Hippocampal formation (tissue), 2 donors: Measurements from ENCODE around the gene RASA3.

Experiments
- DNase-seq, 2 donors: peaks; one replicate each; lab custom pipeline; 2025; lab: John Stamatoyannopoulos, UW

RASA3 gene

DNA sequence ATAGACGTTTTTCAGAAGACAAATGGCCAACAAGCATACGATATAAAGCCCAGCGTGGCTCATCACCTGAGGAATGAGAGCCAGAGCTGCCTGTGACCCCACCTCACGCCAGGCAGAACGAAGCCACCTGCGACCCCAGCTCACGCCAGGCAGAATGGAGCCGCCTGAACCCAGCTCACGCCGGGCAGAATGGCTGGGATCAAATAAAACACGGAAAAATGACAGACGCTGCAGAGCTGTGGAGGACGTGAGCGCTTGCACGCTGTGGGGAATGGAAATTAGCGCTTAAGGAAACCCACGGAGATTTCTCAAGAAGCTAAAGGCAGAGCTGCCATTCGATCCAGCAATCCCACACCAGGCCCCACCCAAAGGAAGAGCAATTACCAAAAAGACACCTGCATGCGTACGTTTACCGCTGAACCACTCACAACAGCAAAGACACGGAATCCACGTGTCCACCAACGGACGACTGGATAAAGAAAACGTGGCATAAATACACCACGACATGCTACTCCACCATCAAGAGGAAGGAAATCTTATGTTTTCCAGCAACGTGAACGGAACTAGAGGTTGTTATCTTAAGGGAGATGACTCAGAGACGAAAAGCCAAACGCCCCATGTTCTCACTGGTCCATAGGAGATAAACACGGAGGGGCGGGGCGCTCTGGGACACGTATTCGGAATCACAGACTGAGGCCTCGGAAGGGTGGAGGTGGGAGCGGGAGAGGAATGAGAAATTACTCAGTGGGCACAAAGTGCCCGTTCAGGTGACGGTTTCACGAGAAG lies 127.8 kb downstream of the RASA3 start:
- DNase-seq = no peak

DNA sequence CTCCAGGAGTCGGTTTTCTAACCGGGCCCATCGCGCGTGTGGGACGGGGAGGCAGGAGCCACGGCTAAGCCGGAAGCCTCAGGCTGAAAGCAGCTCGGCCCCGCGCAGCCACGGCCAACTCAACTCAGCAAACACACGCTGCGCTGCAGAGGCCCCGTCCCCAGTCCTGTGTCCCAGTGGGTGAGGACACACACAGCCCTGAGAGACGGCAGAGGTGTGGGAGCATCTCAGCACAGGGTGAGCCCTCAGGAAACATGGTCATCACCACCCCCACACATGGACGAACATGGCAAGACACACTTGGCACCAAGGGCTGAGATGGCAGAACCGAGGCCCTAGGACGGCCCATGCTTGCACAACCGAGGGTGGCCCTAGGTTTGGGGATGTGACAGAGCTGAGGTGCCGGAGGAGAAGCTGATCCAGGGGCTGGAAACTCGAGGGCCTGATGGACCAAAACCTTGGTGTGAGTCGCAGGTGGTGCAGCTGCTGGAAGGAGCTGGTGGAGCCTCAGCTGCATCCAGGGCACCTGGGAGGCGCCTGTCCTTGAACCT lies 129.6 kb downstream of the RASA3 start:
- DNase-seq = no peak

DNA sequence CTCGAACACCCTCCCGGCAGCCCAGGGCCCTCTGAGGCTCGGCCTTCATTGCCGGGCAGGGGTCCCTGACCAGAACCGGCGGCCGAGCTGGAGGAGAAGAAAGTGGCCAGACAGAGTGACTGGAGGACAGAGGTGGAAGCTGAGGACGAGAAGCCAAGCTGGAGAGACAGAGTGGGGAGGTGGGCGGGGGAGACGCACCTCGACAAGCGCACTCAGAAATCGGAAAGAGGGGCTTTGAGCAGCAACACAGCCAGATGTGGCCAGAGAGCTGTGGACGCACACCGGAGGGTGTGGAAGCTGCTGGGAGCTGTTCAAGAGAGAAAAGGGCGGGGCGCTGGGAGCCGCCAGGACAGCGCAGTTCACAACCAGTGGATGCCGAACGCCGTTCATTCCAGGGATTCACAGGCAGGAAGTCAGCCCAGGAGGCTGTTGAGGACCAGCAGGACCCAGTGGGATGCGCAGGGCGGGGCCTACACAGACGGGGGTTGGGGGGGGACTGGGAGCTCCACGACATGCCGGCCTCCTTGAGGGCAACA lies 130.3 kb downstream of the RASA3 start:
- no peak for DNase-seq

- no peak for DNase-seq
These were observed 131.0 kb downstream of the RASA3 start for GRCh38 chr13:114001331-114002008.

GRCh38 chr13:114000151-114001040 lies 132.0 kb downstream of the RASA3 start:
- DNase-seq = no peak

- no peak for DNase-seq
These were observed 132.9 kb downstream of the RASA3 start for GRCh38 chr13:113999618-113999910.

- DNase-seq = no peak
These were observed 133.4 kb downstream of the RASA3 start for GRCh38 chr13:113998781-113999617.

GRCh38 chr13:113997845-113998751 lies 134.3 kb downstream of the RASA3 start:
- no peak for DNase-seq

DNA sequence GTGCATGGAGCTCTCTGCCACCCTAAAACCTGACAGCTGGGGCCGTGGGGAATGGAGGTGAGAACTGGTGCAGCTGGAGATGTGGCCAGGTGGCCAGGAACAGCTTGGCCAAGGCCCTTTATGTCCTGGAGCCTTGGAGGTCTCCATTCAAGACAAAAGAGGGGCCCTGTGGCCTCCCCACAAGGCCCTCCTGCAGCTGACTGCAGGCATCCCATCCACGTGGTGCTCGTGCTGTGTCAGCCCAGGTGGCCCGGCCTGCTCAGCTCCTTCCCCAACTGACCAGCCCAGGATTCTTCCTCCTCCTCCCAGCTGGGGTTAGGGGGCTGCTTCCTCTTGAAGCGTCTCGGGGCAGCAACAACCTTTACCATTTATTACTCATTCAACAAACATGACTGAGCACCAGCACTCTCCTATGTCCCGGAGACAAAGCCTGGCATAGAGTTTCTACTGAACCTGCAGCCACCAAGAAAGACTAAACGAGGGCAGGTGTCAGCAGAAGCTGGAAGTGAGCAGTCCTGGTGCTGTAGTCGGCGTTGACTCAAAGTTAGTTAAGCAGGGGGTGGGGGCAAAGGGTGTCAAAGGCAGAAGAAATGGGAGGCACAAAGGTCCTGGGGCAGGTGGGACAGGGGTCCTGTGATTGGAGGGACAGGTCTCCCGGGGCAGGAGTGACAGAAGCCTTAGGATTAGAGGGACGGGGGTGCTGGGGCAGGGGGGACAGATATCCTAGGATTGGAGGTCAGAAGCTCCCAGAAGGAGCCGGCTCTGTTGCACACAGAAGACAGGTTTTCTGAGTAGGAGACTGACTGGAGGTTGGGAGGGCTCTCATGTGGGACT lies 135.3 kb downstream of the RASA3 start:
- DNase-seq = no peak

DNA sequence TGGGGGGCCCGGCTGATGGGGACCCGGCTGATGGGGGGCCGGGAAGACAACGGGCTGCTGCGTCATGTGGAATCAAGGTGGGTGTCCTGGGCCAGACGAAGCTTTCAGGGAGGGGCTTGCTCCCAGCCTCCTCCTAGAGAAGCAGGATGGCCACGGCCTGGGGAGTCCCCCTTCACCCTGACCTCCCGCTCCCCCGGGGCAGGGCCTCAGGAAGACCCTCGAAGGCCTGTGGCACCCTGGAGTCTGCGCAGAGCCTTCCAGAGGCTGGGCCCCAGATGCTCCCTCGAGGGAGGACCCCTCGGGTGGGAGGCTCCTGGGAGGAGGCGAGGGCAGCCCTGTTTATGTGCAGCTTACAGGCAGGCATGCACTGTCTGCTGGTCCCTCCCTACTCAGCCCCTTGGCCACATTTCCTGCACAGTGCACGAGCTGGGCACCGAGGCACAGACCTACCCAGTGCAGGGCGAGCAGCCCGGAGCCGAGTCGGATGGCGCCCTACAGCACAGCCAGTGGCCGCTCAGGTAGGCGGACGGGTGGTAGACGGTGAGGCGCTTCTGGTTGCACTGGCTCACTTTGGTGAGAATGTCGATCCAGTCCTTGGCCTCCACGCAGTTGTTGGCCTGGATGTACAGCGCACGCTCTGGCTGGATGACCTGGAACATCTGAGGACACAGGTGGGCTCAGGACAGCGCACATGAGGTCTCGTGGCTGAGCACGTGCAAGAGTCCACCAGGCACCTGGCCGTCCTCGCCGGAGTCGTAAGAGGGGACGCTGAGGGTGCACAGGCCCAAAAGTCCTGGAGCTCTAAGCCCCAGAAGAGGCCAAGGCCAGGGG lies 136.1 kb downstream of the RASA3 start:
- DNase-seq = no peak

DNA sequence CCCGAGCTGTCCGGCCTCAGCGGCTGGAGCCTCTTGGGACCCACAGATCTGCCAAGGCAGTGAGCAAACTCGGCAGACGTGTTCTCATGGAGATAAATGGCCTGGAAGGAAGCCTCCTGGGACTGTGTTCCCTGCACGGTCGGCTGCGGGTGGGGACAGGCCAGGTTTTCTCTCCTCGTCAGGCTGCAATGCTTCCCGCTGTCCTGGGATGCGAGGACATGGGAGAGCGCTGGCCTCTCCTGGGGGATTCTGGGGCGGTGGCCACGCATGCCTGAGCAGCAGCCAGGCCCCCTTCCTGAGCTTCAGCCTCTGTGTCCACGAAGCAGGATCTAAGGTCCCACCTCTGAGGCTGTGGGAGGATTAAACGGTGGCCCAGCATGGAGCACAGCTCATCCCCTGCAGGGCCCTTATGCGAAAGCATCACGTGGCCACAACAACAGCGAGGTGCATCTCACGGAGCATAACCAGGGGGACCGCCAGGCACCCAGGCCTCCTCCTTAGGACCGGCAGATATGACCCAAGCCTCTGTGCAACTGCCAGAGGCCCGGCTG lies 137.3 kb downstream of the RASA3 start:
- DNase-seq = no peak

- no peak for DNase-seq
These were observed 140.0 kb downstream of the RASA3 start for GRCh38 chr13:113992276-113993005.

DNA sequence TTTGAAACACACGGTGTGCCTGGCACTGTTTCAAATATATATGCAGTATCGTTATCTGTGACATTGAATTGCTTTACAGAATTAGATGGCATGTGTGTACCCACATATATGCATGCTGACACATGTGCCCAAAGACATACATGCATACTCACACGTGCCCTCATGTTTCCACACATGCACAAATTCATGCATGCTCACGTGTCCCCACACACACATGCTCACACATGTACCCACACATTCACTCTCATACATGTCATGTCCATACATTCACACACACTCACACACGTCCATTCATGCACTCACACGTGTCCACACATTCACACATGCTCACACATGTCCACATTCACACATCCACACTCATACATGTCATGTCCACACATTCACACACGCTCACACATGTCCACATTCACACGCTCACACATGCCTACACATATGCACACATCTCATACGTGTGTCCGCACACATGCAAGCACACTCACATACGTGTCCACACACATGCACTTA lies 140.7 kb downstream of the RASA3 start:
- DNase-seq = no peak

DNA sequence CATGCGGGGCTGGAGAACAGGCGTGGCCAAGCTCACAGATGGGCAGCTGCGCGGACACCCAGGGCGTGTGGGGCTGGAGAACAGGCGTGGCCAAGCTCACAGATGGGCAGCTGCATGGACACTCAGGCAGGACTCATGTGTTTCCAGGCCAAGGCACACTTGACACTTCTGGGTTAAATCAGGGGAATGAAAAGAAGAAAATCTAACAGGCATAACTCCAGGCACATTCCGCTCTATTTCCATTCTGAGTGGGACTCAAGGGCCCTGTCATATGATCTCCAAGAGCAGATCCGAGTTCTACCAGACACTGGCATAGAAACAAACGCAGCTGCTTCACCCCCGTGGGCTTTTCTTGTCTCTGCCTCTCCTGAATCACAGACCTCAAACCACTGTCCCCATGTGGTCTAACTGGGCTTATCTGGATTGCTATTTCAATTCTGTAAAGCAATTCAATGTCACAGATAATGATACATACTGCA lies 141.2 kb downstream of the RASA3 start:
- peak in 1 of 2 donors; percentile 42 for DNase-seq

GRCh38 chr13:113990321-113990837 lies 142.0 kb downstream of the RASA3 start:
- DNase-seq = no peak

DNA sequence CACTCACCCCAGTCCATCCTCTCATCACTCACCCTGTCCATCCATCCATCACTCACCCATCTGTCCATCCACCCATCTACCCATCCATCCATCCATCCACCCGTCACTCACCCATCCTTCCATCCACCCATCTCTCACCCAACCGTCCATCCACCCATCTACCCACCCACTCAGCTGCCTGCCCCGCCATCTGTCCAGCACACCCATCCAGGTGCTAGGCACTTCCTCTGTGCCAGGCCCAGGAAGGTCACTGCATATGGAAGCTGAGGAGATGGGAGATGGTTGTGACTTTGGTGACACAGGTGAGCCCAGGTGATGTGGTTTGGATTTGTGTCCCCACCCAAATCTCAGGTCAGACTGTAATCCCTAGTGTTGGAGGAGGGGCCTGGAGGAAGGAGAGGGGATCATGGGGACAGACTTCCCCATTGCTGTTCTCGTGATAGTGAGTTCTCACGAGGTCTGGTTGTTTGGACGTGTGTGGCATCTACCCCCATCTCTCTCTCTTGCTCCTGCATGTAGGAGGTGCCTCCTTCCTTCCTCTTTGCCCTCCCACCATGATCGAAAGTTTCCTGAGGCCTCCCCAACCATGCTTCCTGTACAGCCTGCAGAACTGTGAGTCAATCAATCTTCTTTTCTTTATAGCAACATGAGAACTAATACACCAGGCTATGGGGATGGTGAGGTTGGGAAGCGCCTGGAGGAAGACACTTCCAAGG lies 142.7 kb downstream of the RASA3 start:
- no peak for DNase-seq
